Hematopoietic multipotent progenitor cell treated with erythropoietin and hydrocortisone succinate and interleukin-3 and kit ligand, for 15 days (in vitro differentiated cells): Measurements from ENCODE around the gene SNAPC4.

Source experiments
- DNase-seq: peaks from one replicate; pipeline ENCODE4 v3.0.0-alpha.2; 2015; ENCODE audit warnings: low spot score

SNAPC4 gene

GRCh38 chr9:136392538-136393449 is 7.2 kb downstream of the SNAPC4 start:
- DNase-seq, result no peak

- DNase-seq, result no peak
Measured at GRCh38 chr9:136391737-136392537, 8.0 kb downstream of the SNAPC4 start.

- no peak for DNase-seq
Measured at GRCh38 chr9:136389396-136389795, 10.6 kb downstream of the SNAPC4 start.

- DNase-seq, result no peak
Measured at GRCh38 chr9:136387217-136387616, 12.8 kb downstream of the SNAPC4 start.

GRCh38 chr9:136386018-136386417 is 14.0 kb downstream of the SNAPC4 start:
- no peak for DNase-seq

- no peak for DNase-seq
Measured at GRCh38 chr9:136385015-136385414, 15.0 kb downstream of the SNAPC4 start.

- no peak for DNase-seq
Measured at GRCh38 chr9:136383436-136383835, 16.5 kb downstream of the SNAPC4 start.

- DNase-seq, result no peak
Measured at GRCh38 chr9:136381966-136382513, 17.9 kb downstream of the SNAPC4 start.

GRCh38 chr9:136381311-136381710 is 18.7 kb downstream of the SNAPC4 start:
- no peak for DNase-seq

GRCh38 chr9:136380381-136380780 is 19.6 kb downstream of the SNAPC4 start:
- no peak for DNase-seq

GRCh38 chr9:136379891-136380290 is 20.1 kb downstream of the SNAPC4 start:
- DNase-seq, result no peak

- DNase-seq, result no peak
Measured at GRCh38 chr9:136379401-136379800, 20.6 kb downstream of the SNAPC4 start.

GRCh38 chr9:136379003-136379287 is 21.0 kb downstream of the SNAPC4 start:
- DNase-seq, result no peak

GRCh38 chr9:136378170-136379002 is 21.6 kb downstream of the SNAPC4 start:
- no peak for DNase-seq

- DNase-seq, result no peak
Measured at GRCh38 chr9:136377341-136378169, 22.4 kb downstream of the SNAPC4 start.

- no peak for DNase-seq
Measured at GRCh38 chr9:136376457-136376856, 23.5 kb downstream of the SNAPC4 start.

GRCh38 chr9:136375096-136375495 is 24.9 kb downstream of the SNAPC4 start:
- no peak for DNase-seq

- DNase-seq, result no peak
Measured at GRCh38 chr9:136374183-136374575, 25.8 kb downstream of the SNAPC4 start.

- DNase-seq, result no peak
Measured at GRCh38 chr9:136373300-136374182, 26.4 kb downstream of the SNAPC4 start, which contains the start of gene CARD9. CARD9 (minus strand) TSS chr9:136373669; CDS start chr9:136372078, 1,591 bp downstream.
